Stimulated activated CD4-positive, alpha-beta T cell treated with anti-CD3 and anti-CD28 coated beads, Interleukin-4, amount 100 ng/mL, for 48 hours (primary cell): ENCODE data around the gene ADAMTSL3.

Experiments used
- DNase-seq, 2 donors: peaks; one replicate each; pipeline ENCODE4 v3.0.0-alpha.2; 2020; ENCODE audit warnings: low read depth in 2 of 2

The ADAMTSL3 gene

GRCh38 chr15:83656943-83657528 is 3.1 kb downstream of the ADAMTSL3 start:
- DNase-seq = no peak

GRCh38 chr15:83657549-83657948 is 3.6 kb downstream of the ADAMTSL3 start:
- no peak for DNase-seq

GRCh38 chr15:83658430-83659416 is 4.8 kb downstream of the ADAMTSL3 start:
- no peak for DNase-seq

GRCh38 chr15:83659417-83659812 is 5.5 kb downstream of the ADAMTSL3 start:
- no peak for DNase-seq

GRCh38 chr15:83665480-83665879 is 11.6 kb downstream of the ADAMTSL3 start:
- no peak for DNase-seq

- no peak for DNase-seq
Observed at GRCh38 chr15:83670672-83671229, 16.8 kb downstream of the ADAMTSL3 start.

GRCh38 chr15:83671603-83672002 is 17.7 kb downstream of the ADAMTSL3 start:
- DNase-seq = no peak

GRCh38 chr15:83673385-83673784 is 19.5 kb downstream of the ADAMTSL3 start:
- DNase-seq = no peak

- no peak for DNase-seq
Observed at GRCh38 chr15:83682476-83683088, 28.7 kb downstream of the ADAMTSL3 start.

GRCh38 chr15:83685916-83686332 is 32.0 kb downstream of the ADAMTSL3 start:
- DNase-seq = no peak

- DNase-seq = no peak
Observed at GRCh38 chr15:83688201-83688600, 34.3 kb downstream of the ADAMTSL3 start.

- no peak for DNase-seq
Observed at GRCh38 chr15:83690676-83691075, 36.8 kb downstream of the ADAMTSL3 start.

GRCh38 chr15:83692746-83693581 is 39.0 kb downstream of the ADAMTSL3 start:
- no peak for DNase-seq

GRCh38 chr15:83694015-83694414 is 40.1 kb downstream of the ADAMTSL3 start:
- DNase-seq = no peak

- no peak for DNase-seq
Observed at GRCh38 chr15:83694536-83694935, 40.6 kb downstream of the ADAMTSL3 start.

GRCh38 chr15:83695246-83695645 is 41.3 kb downstream of the ADAMTSL3 start:
- no peak for DNase-seq

- no peak for DNase-seq
Observed at GRCh38 chr15:83695901-83696425, 42.0 kb downstream of the ADAMTSL3 start.

GRCh38 chr15:83697716-83698115 is 43.8 kb downstream of the ADAMTSL3 start:
- DNase-seq = no peak

GRCh38 chr15:83698294-83698693 is 44.4 kb downstream of the ADAMTSL3 start:
- DNase-seq = no peak

GRCh38 chr15:83699028-83699427 is 45.1 kb downstream of the ADAMTSL3 start:
- DNase-seq = no peak

GRCh38 chr15:83700082-83700481 is 46.2 kb downstream of the ADAMTSL3 start:
- DNase-seq = no peak
